ENCODE data around the gene PRR16.
"Not testable (repeated sequence)": the region's sequence is repeated elsewhere in the genome, so short reads cannot be mapped to it uniquely, and the experiment has no call there.

DNA sequence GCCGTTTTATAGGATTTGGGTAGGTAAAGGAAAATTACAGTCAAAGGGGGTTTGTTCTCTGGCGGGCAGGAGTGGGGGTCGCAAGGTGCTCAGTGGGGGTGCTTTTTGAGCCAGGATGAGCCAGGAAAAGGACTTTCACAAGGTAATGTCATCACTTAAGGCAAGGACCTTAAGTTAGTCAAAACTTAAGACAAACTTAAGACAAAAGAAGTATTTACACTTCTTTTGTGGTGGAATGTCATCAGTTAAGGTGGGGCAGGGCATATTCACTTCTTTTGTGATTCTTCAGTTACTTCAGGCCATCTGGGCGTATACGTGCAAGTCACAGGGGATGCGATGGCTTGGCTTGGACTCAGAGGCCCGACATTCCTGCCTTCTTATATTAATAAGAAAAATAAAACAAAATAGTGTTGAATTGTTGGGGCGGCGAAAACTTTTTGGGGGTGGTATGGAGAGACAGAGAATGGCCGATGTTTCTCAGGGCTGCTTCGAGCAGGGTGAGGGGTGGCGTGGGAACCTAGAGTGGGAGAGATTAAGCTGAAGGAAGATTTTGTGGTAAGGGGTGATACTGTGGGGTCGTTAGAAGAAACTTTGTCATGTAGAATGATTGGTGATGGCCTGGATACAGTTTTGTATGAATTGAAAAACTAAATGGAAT, 233.7 kb downstream of the PRR16 start:
- not testable (repeated sequence) for TF ChIP-seq ZNF274 (IDR thresholded peaks at IDR 0.05; ENCODE audit: low read depth, low read length); YY1 (IDR thresholded peaks at IDR 0.05; ENCODE audit: insufficient read depth, insufficient read length)
